RWPE1 (cell line): Measurements from ENCODE around the gene GAS7.
A peak's percentile ranks its signal among the peaks of the same experiment; 100 is the strongest.

Experiments
- CTCF ChIA-PET: fragments of 350-600 bp; sonication (Branson Sonifier 250); formaldehyde crosslinking; extraction: SDS; loops from one replicate; lab custom pipeline; 2021; lab: Yijun Ruan, JAX
- POLR2A ChIA-PET: fragments of 400-600 bp; formaldehyde crosslinking; extraction: SDS; loops from one replicate; lab custom pipeline; 2020; ENCODE audit warnings: antibody characterized with exemption; ENCODE audit not compliant: low non-redundant PET; lab: Yijun Ruan, JAX
- DNase-seq: peaks from one replicate; pipeline ENCODE4 v3.0.0; 2012; ENCODE audit warnings: low spot score
- H3K27ac ChIP-seq: fragments of 450-650 bp; 2 replicates; pipeline ENCODE4 v1.5.1; 2017
- CTCF ChIP-seq: fragments of 450-650 bp; conservative IDR thresholded peaks from 2 replicates; pipeline ENCODE4 v1.5.1; 2017; ENCODE audit warnings: low read depth, mild to moderate bottlenecking

GAS7 gene

GRCh38 chr17:10216213-10216938 lies 18.0 kb upstream of the GAS7 start:
- ChIA-PET CTCF (interaction anchor here (1.1 kb wide), 1 partner anchor 10 kb away, joined by 5 read pairs; no protein-coding TSS in a partner anchor), POLR2A (no interaction called here)
- no peak for DNase-seq
- TF ChIP-seq CTCF: no peak
- H3K27ac ChIP-seq: no peak overlapping the region

- CTCF ChIA-PET: interaction anchor here (0.7 to 1.4 kb wide), 3 partner anchors 11 to 236 kb away, joined by 3 to 5 read pairs (median 5); no protein-coding TSS in a partner anchor
- DNase-seq: no peak
- no peak overlapping the region for H3K27ac ChIP-seq
- TF ChIP-seq CTCF: no peak
- POLR2A ChIA-PET: no interaction called here
Measured at GRCh38 chr17:10215286-10215685, 16.9 kb upstream of the GAS7 start.

- no peak for DNase-seq
- POLR2A ChIA-PET: no interaction called here
- CTCF ChIA-PET: interaction anchor here (0.7 kb wide), 1 partner anchor 1432 kb away, joined by 3 read pairs; no protein-coding TSS in a partner anchor
- TF ChIP-seq CTCF: no peak
- H3K27ac ChIP-seq: no peak overlapping the region
Measured at GRCh38 chr17:10211666-10212065, 13.3 kb upstream of the GAS7 start.

GRCh38 chr17:10210151-10210574 lies 11.8 kb upstream of the GAS7 start:
- ChIA-PET POLR2A (no interaction called here), CTCF (interaction anchor here (0.6 kb wide), 1 partner anchor 441 kb away, joined by 3 read pairs; no protein-coding TSS in a partner anchor)
- TF ChIP-seq CTCF: no peak
- H3K27ac ChIP-seq: no peak overlapping the region
- DNase-seq: peak; percentile 55

GRCh38 chr17:10208604-10209193 lies 10.3 kb upstream of the GAS7 start:
- no peak for DNase-seq
- POLR2A ChIA-PET: no interaction called here
- CTCF ChIA-PET: interaction anchor here (0.7 kb wide), 2 partner anchors 401 to 1885 kb away, joined by 3 read pairs; no protein-coding TSS in a partner anchor
- TF ChIP-seq CTCF: no peak
- no peak overlapping the region for H3K27ac ChIP-seq

GRCh38 chr17:10207153-10207552 lies 8.7 kb upstream of the GAS7 start:
- H3K27ac ChIP-seq: no peak overlapping the region
- DNase-seq: no peak
- CTCF ChIA-PET: interaction anchor here (0.6 kb wide), 1 partner anchor 229 kb away, joined by 3 read pairs; no protein-coding TSS in a partner anchor
- POLR2A ChIA-PET: no interaction called here
- TF ChIP-seq CTCF: no peak
